Activated naive CD8-positive, alpha-beta T cell treated with anti-CD3 and anti-CD28 coated beads, Interleukin-2, amount 10 ng/mL, durations not matched to agents 7 days and 5 days (primary cell): ENCODE data around the gene TMSB4X. TPM values are rescaled to one million over a fixed set of nuclear protein-coding genes. Genes with fewer than 3 reads are reported as not detected.
"Not testable (repeated sequence)": the region's sequence is repeated elsewhere in the genome, so short reads cannot be mapped to it uniquely, and the experiment has no call there.

Experiments used
- ATAC-seq: fragments of 150-1000 bp; cut with Tn5 transposase; one replicate; pipeline ENCODE4 v1.10.0; 2021; ENCODE audit warnings: low read depth, moderate library complexity
- POLR2A ChIA-PET: fragments of 350-600 bp; sonication (Branson Sonifier 250); formaldehyde crosslinking; loops from one replicate; lab custom pipeline; 2021; ENCODE audit warnings: antibody characterized with exemption; lab: Charles Lee
- DNase-seq: peaks from one replicate; pipeline ENCODE4 v3.0.0; 2021
- H3K27ac Mint-ChIP-seq: one replicate; pipeline ENCODE4 v1.8.0; 2022; ENCODE audit warnings: mild to moderate bottlenecking, mixed read lengths
- H3K27me3 Mint-ChIP-seq: one replicate; pipeline ENCODE4 v1.8.0; 2022; ENCODE audit warnings: mild to moderate bottlenecking, moderate library complexity, mixed read lengths
- H3K36me3 Mint-ChIP-seq: one replicate; pipeline ENCODE4 v1.8.0; 2021; ENCODE audit warnings: mild to moderate bottlenecking, mixed read lengths
- H3K4me1 Mint-ChIP-seq: one replicate; pipeline ENCODE4 v1.8.0; 2021; ENCODE audit warnings: mixed read lengths
- H3K4me3 Mint-ChIP-seq: one replicate; pipeline ENCODE4 v1.8.0; 2022; ENCODE audit warnings: mild to moderate bottlenecking, moderate library complexity, mixed read lengths
- H3K9me3 Mint-ChIP-seq: one replicate; pipeline ENCODE4 v1.8.0; 2021; ENCODE audit warnings: mixed read lengths
- total RNA-seq, 2 experiments: library from RNA; stranded (reverse); gene quantifications; one replicate each; pipeline ENCODE4 v1.2.3, GENCODE V29; 2021

Gene TMSB4X
- total RNA-seq, 2 experiments from 2014 or later, result 8,001 to 8,464 TPM

DNA sequence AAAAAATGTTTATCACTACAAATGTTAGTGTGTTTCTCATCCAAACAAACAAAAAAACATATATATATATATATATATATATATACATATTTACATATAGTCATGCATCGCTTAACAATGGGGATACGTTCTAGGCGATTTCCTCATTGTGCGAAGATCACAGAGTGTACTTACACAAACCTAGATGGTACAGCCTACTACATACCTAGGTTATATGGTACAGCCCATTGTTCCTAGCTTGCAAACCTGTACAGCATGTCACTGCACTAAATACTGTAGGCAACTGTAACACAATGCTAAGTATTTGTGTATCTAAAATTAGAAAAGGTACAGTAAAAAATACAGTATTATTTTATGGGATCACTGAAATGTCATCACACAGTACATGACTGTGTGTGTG, 16.4 kb upstream of the TMSB4X start:
- DNase-seq (no peak), ATAC-seq (no peak)
- H3K27ac Mint-ChIP-seq, result peak overlapping the region; percentile 92
- peaks cover 55% of the 10 kb centered on the region for H3K4me1 Mint-ChIP-seq
- H3K4me3 Mint-ChIP-seq, result peak overlapping the region; percentile 79
- POLR2A ChIA-PET, result interaction anchor here (0.7 to 16.4 kb wide), 9 partner anchors 11 to 132 kb away, joined by 3 to 942 read pairs (median 9); partner anchors contain the start of gene TMSB4X
- H3K36me3 Mint-ChIP-seq, result peaks cover 3% of the 10 kb centered on the region
- H3K9me3 Mint-ChIP-seq, result no peaks in the 10 kb centered on the region
- H3K27me3 Mint-ChIP-seq, result no peaks in the 10 kb centered on the region

DNA sequence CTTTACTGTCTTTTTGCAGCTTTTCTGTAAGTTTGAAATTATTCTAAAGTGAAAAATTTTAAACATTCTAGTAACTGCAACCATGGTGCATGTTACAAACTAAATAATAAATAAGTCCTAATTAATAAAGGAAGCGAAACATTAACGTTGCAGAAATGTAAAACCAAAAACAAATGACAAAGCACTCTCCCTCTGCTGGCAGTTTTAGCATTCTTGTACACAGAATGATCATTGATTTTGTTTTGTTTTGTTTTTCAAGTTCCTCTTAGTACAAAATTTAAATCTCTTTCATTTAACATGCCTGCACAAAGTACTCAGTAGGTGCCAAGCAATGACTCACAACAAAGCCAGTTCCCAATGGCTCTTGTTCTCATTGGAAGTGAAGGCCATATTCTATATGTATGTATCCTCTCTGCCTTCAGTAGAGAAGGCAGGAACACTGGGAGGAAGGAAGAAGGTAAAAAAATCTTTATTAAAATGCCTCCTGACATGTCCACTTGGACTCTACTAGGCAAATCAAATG, 13.7 kb upstream of the TMSB4X start:
- Mint-ChIP-seq H3K4me1 (peaks cover 48% of the 10 kb centered on the region), H3K9me3 (no peaks in the 10 kb centered on the region), H3K27me3 (no peaks in the 10 kb centered on the region), H3K27ac (peak overlapping the region; percentile 93), H3K36me3 (peaks cover 6% of the 10 kb centered on the region), H3K4me3 (peak overlapping the region; percentile 71)
- DNase-seq (no peak), ATAC-seq (no peak)
- POLR2A ChIA-PET, result interaction anchor here (1.4 to 16.4 kb wide), 2 partner anchors 11 kb away, joined by 4 to 942 read pairs; partner anchors contain the start of gene TMSB4X

DNA sequence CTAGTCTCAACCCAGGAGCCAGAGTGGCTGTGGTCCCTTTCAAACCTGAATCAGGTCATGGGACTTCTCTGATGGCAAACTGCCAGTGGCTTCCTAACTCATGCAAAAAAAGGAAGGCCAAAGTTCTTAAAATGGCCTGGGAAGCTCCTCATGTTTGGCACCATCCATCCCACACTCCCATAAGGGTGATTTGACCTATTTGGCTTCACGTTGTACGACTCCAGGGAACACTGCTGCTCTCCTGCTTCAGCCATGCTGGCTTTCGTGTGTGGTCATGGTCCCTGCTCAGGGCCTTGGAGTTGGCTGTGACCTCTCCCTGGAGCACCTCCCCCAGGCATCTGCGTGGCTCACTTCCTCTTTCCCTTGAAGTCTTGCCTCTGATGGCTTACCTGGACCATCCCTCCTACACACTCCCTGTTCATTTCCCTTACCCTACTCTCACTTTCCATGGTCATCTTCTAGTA, 12.8 kb upstream of the TMSB4X start:
- no peak for DNase-seq
- H3K27ac Mint-ChIP-seq, result peak overlapping the region; percentile 93
- peaks cover 6% of the 10 kb centered on the region for H3K36me3 Mint-ChIP-seq
- ATAC-seq, result no peak
- peak overlapping the region; percentile 71 for H3K4me3 Mint-ChIP-seq
- POLR2A ChIA-PET, result interaction anchor here (16.4 kb wide), 1 partner anchor 11 kb away, joined by 942 read pairs; the partner anchor contains the start of gene TMSB4X
- no peaks in the 10 kb centered on the region for H3K27me3 Mint-ChIP-seq
- peaks cover 50% of the 10 kb centered on the region for H3K4me1 Mint-ChIP-seq
- H3K9me3 Mint-ChIP-seq, result no peaks in the 10 kb centered on the region

DNA sequence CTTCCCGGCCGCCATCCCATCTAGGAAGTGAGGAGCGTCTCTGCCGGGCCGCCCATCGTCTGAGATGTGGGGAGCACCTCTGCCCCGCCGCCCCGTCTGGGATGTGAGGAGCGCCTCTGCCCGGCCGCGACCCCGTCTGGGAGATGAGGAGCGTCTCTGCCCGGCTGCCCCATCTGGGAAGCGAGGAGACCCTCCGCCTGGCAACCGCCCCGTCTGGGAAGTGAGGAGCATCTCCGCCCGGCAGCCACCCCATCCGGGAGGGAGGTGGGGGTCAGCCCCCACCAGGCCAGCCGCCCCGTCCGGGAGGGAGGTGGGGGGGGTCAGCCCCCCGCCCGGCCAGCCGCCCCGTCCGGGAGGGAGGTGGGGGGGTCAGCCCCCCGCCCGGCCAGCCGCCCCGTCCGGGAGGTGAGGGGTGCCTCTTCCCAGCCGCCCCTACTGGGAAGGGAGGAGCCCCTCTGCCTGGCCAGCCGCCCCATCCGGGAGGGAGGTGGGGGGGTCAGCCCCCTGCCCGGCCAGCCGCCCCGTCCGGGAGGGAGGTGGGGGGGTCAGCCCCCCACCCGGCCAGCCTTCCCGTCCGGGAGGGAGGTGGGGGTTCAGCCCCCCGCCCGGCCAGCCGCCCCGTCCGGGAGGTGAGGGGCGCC, 11.6 kb upstream of the TMSB4X start:
- H3K27ac Mint-ChIP-seq, H3K36me3 Mint-ChIP-seq, H3K27me3 Mint-ChIP-seq, H3K4me3 Mint-ChIP-seq, POLR2A ChIA-PET, H3K9me3 Mint-ChIP-seq, ATAC-seq, DNase-seq: not testable (repeated sequence)
- H3K4me1 Mint-ChIP-seq, result peaks cover 50% of the 10 kb centered on the region

DNA sequence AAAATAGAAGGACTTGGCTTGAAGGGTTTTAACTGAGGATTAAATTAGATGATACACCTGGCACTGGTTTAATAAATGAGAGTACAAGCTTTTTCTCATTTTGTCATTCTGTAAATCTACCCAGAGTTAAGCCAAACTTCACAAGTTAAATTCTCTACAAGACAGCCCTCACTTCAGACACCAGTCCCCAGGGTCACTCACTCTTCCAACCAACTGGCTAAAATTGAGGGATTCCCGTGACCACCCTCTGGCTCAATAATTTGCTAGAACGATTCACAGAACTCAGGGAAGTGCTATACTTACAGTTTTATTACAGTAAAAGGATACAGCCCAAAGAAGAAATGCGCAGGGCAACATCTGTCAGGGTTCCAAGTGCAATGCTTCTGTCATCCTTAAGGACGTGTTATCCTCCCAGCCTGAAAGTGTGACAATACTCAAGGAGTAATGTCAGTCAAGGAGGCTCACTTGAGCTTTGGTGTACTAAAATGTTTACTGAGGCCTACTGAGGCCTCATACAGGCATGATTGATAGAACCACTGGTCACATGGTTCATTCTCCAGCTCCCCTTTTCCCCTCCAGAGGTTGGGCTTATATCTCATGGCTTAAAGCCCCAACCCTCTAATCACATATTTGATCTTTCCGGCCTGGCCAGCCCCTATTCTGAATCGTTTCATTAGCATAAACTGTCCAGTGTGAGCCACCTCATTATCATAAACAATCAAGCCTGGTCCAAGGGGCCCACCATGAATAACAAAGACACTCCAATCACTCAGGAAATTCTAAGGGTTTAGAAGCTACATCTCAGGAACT, 9.6 kb upstream of the TMSB4X start:
- Mint-ChIP-seq H3K27me3 (no peaks in the 10 kb centered on the region), H3K27ac (peak overlapping the region; percentile 45), H3K4me1 (peaks cover 49% of the 10 kb centered on the region), H3K9me3 (no peaks in the 10 kb centered on the region), H3K36me3 (peaks cover 6% of the 10 kb centered on the region), H3K4me3 (no peak overlapping the region)
- DNase-seq (no peak), ATAC-seq (no peak)
- POLR2A ChIA-PET, result interaction anchor here (1.0 to 16.4 kb wide), 4 partner anchors 9 to 126 kb away, joined by 3 to 942 read pairs (median 6); partner anchors contain the start of gene TMSB4X

DNA sequence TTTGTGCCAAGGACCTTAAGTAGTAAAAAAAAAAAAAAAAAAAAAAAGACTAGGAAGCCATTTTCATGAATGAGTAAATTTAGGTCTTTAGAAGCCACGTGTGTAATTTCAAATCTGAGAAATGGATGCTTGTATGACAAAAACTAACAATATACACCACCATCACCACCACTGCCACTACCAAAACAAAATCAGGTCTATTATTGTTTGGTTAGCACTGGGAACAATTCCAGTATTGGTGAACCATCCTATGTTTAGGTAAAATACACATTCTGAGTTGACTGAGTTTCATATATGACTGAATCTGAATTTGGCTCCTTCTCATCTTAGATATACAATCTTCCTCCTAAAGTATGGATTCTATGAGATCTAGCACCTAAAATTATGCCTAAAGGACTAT, 8.8 kb upstream of the TMSB4X start:
- H3K27me3 Mint-ChIP-seq, result no peaks in the 10 kb centered on the region
- ATAC-seq, result no peak
- peaks cover 51% of the 10 kb centered on the region for H3K4me1 Mint-ChIP-seq
- H3K9me3 Mint-ChIP-seq, result no peaks in the 10 kb centered on the region
- H3K36me3 Mint-ChIP-seq, result peaks cover 6% of the 10 kb centered on the region
- DNase-seq, result no peak
- peak overlapping the region; percentile 85 for H3K4me3 Mint-ChIP-seq
- H3K27ac Mint-ChIP-seq, result peak overlapping the region; percentile 93
- POLR2A ChIA-PET, result interaction anchor here (1.0 to 20.9 kb wide), 5 partner anchors 8 to 121 kb away, joined by 3 to 942 read pairs (median 65); partner anchors contain the start of gene TMSB4X

DNA sequence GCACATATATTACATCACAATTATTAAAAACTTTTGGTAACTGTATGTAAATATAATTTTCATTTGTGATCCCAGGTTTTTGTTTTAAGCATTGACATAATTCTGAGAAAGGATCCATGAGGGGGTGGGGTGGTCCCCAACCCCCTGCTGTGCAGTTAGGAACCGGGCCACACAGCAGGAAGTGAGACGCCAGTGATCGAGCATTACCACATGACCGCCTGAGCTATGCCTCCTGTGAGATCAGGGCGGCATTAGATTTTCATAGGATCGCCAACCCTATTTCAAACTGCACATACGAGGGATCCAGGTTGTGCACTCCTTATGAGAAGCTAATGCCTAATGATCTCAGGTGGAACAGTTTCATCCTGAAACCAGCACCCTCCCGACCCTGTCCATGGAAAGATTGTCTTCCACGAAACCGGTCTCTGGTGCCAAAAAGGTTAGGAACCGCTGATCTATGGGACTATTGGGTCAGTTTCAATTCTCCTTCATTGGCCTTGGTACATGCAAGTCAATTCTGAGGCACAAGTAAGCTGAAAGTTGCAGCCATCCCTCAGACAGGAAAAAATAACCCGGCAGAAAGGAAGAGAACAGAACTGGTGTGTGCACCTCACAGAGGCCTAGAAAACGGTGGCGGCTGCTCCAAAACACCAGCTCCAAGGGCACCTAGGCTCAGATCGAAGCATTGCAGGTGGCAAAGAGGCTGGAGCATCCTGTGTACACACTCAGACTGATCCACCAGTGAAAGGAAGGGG, 7.0 kb upstream of the TMSB4X start:
- DNase-seq, result no peak
- Mint-ChIP-seq H3K9me3 (no peaks in the 10 kb centered on the region), H3K4me3 (peak overlapping the region; percentile 85), H3K36me3 (peaks cover 7% of the 10 kb centered on the region), H3K4me1 (peaks cover 48% of the 10 kb centered on the region), H3K27me3 (no peaks in the 10 kb centered on the region), H3K27ac (peak overlapping the region; percentile 93)
- peak; percentile 59 for ATAC-seq
- POLR2A ChIA-PET, result interaction anchor here (0.9 to 20.9 kb wide), 4 partner anchors 11 to 767 kb away, joined by 3 to 942 read pairs (median 416); partner anchors contain the start of genes OFD1 and TRAPPC2

DNA sequence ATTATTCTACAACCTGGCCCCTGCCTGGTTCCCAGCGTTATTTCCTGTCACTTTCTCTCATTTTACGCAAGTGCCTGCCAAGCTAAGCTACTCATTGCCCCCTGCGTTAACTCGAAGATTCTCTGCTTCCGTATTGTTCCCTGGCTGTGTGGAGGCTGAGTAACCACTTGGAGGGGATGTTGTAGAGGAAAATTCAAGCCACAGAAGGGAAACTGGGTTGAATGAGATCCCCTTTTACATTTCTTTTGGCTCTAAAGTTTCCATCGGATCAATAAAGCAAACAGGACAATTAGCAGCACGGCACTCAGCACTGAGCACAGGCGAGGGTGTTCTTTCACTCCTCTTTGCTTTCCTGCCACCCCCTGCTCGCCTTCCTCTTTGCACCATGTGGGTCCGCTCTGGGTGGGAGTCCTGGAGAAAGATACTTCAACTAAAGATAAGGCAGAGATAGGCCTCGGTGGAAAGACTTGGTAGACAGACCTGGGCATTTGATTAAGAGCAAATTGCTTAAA, 4.2 kb upstream of the TMSB4X start:
- peak; percentile 34 for ATAC-seq
- peak overlapping the region; percentile 91 for H3K4me3 Mint-ChIP-seq
- peak overlapping the region; percentile 97 for H3K27ac Mint-ChIP-seq
- H3K27me3 Mint-ChIP-seq, result no peaks in the 10 kb centered on the region
- no peak for DNase-seq
- H3K36me3 Mint-ChIP-seq, result peaks cover 14% of the 10 kb centered on the region
- peaks cover 44% of the 10 kb centered on the region for H3K4me1 Mint-ChIP-seq
- no peaks in the 10 kb centered on the region for H3K9me3 Mint-ChIP-seq
- POLR2A ChIA-PET, result interaction anchor here (0.6 to 20.9 kb wide), 4 partner anchors 8 to 153 kb away, joined by 3 to 942 read pairs (median 416); no protein-coding TSS in a partner anchor

DNA sequence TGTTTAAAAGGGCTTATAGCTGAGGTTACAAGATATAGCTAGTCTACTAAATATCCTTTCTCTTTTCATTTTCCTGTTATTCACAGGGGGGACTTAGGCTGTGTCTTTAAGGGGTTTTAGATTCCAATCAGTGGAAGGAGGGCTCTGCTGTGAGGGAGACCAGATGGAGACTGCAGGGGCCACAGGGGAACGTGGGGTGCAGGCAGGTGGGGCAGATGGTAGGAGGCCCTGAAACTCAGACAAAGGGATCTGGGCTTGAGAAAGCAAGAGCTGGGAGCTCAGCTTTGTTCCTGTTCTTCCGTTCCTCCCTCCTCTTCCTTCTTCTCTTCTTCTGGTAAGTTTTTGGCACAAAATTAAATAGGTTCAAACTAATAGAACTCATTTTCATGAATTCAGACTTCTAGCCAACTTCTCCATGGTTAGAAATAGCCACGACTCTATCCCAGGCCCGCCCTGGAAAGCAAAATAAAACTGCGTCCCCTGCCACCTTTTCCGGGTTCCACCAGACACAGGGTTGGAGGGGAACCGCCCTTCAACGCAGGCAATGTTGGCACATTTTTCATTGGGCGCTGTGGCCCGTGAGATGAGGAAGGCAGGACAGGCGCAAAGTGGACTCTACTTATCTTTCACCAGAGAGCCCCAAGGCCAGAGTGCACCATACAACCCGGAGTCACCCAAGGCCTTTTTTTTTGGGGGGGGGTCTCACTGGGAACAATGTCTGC, 3.5 kb upstream of the TMSB4X start:
- no peaks in the 10 kb centered on the region for H3K9me3 Mint-ChIP-seq
- peaks cover 41% of the 10 kb centered on the region for H3K4me1 Mint-ChIP-seq
- DNase-seq (peak; percentile 45), ATAC-seq (no peak)
- H3K36me3 Mint-ChIP-seq, result peaks cover 18% of the 10 kb centered on the region
- no peaks in the 10 kb centered on the region for H3K27me3 Mint-ChIP-seq
- H3K27ac Mint-ChIP-seq, result peak overlapping the region; percentile 97
- POLR2A ChIA-PET, result interaction anchor here (0.6 to 20.9 kb wide), 5 partner anchors 8 to 152 kb away, joined by 3 to 942 read pairs (median 107); no protein-coding TSS in a partner anchor
- H3K4me3 Mint-ChIP-seq, result peak overlapping the region; percentile 91

DNA sequence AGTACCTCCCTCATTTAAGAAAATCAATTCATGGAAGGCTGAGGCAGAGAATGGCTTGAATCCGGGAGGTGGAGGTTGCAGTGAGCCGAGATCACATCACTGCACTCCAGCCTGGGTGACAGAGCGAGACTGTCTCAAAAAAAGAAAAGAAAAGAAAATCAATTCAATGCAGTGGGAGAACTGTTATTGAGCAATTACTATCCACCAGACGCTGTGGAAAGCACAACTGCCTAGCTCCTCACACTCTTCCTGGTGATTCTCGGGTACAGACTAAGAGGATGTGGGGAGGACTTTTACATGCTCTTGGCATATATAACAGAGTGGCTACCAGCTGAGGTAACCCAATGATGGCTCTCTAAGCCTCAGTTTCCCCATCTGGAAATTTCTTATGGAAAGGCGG, 2.7 kb upstream of the TMSB4X start:
- no peak for DNase-seq
- H3K36me3 Mint-ChIP-seq, result peaks cover 26% of the 10 kb centered on the region

DNA sequence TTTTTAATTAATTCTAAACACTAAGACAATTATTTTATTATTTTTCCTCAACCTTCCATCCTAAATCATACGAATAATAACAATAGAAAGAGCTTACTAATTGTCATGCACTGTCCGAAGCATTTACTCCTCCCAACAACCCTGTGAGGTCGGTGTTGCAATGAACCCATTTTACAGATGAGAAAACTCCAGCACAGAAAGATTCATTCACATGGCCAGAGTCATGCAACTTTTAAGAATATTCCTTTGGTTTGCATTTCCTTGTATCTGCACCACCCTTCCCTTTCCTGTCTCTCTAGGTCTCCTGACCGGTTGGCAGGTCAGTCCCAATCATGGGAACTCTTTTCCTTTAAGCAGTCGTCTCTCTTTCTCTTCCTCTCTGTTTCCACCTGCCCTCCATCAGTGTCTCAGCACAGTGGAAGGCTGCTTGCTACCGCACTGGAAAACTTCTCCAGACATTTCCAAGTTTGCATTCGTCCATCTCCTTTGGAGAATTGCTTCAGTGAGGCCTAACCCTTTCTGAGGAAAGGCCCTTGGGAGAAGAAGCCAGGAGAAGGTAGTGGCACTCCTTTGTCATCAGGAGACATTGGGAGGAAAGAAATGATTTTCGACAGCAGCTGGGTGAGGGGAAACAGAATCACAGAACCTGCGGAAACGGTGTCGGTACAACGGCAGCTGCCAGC, 1.9 kb upstream of the TMSB4X start:
- Mint-ChIP-seq H3K27me3 (no peaks in the 10 kb centered on the region), H3K4me1 (peaks cover 38% of the 10 kb centered on the region), H3K9me3 (no peaks in the 10 kb centered on the region), H3K36me3 (peaks cover 33% of the 10 kb centered on the region), H3K27ac (peak overlapping the region; percentile 98), H3K4me3 (peak overlapping the region; percentile 97)
- POLR2A ChIA-PET, result interaction anchor here (0.6 to 20.9 kb wide), 6 partner anchors 6 to 515 kb away, joined by 3 to 942 read pairs (median 86); no protein-coding TSS in a partner anchor
- no peak for DNase-seq
- no peak for ATAC-seq

More for the DNA sequence above, 2.7 kb upstream of the TMSB4X start:
- POLR2A ChIA-PET, result interaction anchor here (0.6 to 20.9 kb wide), 5 partner anchors 7 to 115 kb away, joined by 3 to 942 read pairs (median 107); no protein-coding TSS in a partner anchor
- Mint-ChIP-seq H3K27me3 (no peaks in the 10 kb centered on the region), H3K9me3 (no peaks in the 10 kb centered on the region), H3K4me3 (peak overlapping the region; percentile 91), H3K27ac (peak overlapping the region; percentile 97), H3K4me1 (peaks cover 39% of the 10 kb centered on the region)
- no peak for ATAC-seq
